Measurements from ENCODE around the gene PARVB. TPM values are rescaled to one million over a fixed set of nuclear protein-coding genes. Genes with fewer than 3 reads are reported as not detected.

The PARVB gene
- total RNA-seq, 1 donor from 2014 or later: 22.1 TPM

GRCh38 chr22:44196241-44196640, 172.1 kb downstream of the PARVB start:
- Mint-ChIP-seq H3K4me1 (no peaks in the 10 kb centered on the region), H3K27me3 (ENCODE audit: low read depth) (peaks cover 42% of the 10 kb centered on the region)

GRCh38 chr22:44196731-44197131, 172.6 kb downstream of the PARVB start:
- no peak overlapping the region for H3K27ac Mint-ChIP-seq
- no peaks in the 10 kb centered on the region for H3K9me3 Mint-ChIP-seq
- H3K36me3 Mint-ChIP-seq: no peaks in the 10 kb centered on the region
- H3K4me3 Mint-ChIP-seq: no peak overlapping the region
- DNase-seq (ENCODE audit: low spot score in 2 of 2, unreplicated experiment in 2 of 2): no peak
- peaks cover under 1% of the 10 kb centered on the region for H3K4me1 Mint-ChIP-seq
- peaks cover 42% of the 10 kb centered on the region for H3K27me3 Mint-ChIP-seq (ENCODE audit: low read depth)
- TF ChIP-seq CTCF (IDR thresholded peaks at IDR 0.05; ENCODE audit: unreplicated experiment): no peak

More at GRCh38 chr22:44196241-44196640, 172.1 kb downstream of the PARVB start:
- DNase-seq (ENCODE audit: low spot score in 2 of 2, unreplicated experiment in 2 of 2): no peak
- H3K4me3 Mint-ChIP-seq: no peak overlapping the region
- no peak overlapping the region for H3K27ac Mint-ChIP-seq
- H3K36me3 Mint-ChIP-seq: no peaks in the 10 kb centered on the region
- TF ChIP-seq CTCF (IDR thresholded peaks at IDR 0.05; ENCODE audit: unreplicated experiment): no peak
- no peaks in the 10 kb centered on the region for H3K9me3 Mint-ChIP-seq

GRCh38 chr22:44197271-44197670, 173.2 kb downstream of the PARVB start:
- no peaks in the 10 kb centered on the region for H3K9me3 Mint-ChIP-seq
- H3K4me3 Mint-ChIP-seq: no peak overlapping the region
- H3K36me3 Mint-ChIP-seq: no peaks in the 10 kb centered on the region
- no peak for DNase-seq (ENCODE audit: low spot score in 2 of 2, unreplicated experiment in 2 of 2)
- H3K27ac Mint-ChIP-seq: no peak overlapping the region
- H3K27me3 Mint-ChIP-seq (ENCODE audit: low read depth): peaks cover 42% of the 10 kb centered on the region
- TF ChIP-seq CTCF (IDR thresholded peaks at IDR 0.05; ENCODE audit: unreplicated experiment): no peak
- H3K4me1 Mint-ChIP-seq: peaks cover 6% of the 10 kb centered on the region

GRCh38 chr22:44199164-44199563, 175.1 kb downstream of the PARVB start:
- TF ChIP-seq CTCF (IDR thresholded peaks at IDR 0.05; ENCODE audit: unreplicated experiment): no peak
- no peak for DNase-seq (ENCODE audit: low spot score in 2 of 2, unreplicated experiment in 2 of 2)
- no peak overlapping the region for H3K27ac Mint-ChIP-seq
- no peaks in the 10 kb centered on the region for H3K36me3 Mint-ChIP-seq
- no peaks in the 10 kb centered on the region for H3K9me3 Mint-ChIP-seq
- no peak overlapping the region for H3K4me3 Mint-ChIP-seq
- H3K4me1 Mint-ChIP-seq: peaks cover 13% of the 10 kb centered on the region
- H3K27me3 Mint-ChIP-seq (ENCODE audit: low read depth): peaks cover 39% of the 10 kb centered on the region

GRCh38 chr22:44199866-44200265, 175.8 kb downstream of the PARVB start:
- Mint-ChIP-seq H3K9me3 (no peaks in the 10 kb centered on the region), H3K4me3 (no peak overlapping the region), H3K27ac (no peak overlapping the region), H3K4me1 (peaks cover 13% of the 10 kb centered on the region), H3K27me3 (ENCODE audit: low read depth) (peaks cover 35% of the 10 kb centered on the region), H3K36me3 (no peaks in the 10 kb centered on the region)
- no peak for DNase-seq (ENCODE audit: low spot score in 2 of 2, unreplicated experiment in 2 of 2)
- no peak for TF ChIP-seq CTCF (IDR thresholded peaks at IDR 0.05; ENCODE audit: unreplicated experiment)

GRCh38 chr22:44200451-44200850, 176.3 kb downstream of the PARVB start:
- Mint-ChIP-seq H3K27ac (no peak overlapping the region), H3K4me3 (no peak overlapping the region), H3K4me1 (peaks cover 13% of the 10 kb centered on the region), H3K9me3 (no peaks in the 10 kb centered on the region), H3K27me3 (ENCODE audit: low read depth) (peaks cover 32% of the 10 kb centered on the region), H3K36me3 (no peaks in the 10 kb centered on the region)
- no peak for TF ChIP-seq CTCF (IDR thresholded peaks at IDR 0.05; ENCODE audit: unreplicated experiment)
- DNase-seq (ENCODE audit: low spot score in 2 of 2, unreplicated experiment in 2 of 2): no peak
